ENCODE data around the gene PRKCH.

DNA sequence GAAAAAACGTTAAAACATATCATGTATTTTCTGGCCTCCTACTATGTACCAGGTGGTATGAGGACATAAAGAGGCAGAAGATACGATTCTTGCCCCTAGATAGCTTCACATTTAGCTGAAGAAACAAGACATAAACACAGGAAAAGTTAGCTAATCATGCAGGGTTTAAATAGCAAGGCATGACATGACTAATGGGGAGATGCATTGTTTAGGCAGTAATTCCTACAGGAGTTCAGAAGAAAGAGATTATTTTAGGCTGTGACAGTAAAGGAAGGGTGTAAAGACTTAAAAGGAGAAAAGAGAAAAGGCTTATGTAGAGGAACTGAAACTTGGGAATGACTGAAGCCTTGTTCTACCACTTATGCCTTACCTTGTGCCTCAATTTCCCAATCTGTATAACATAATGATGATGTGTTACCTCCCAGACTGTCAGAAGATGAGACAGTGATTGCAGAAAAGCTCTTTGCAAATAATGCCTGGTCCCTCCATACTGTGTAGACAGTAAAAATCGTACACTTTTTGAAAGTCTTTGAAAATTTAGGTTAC lies 44.4 kb downstream of the PRKCH start:
- TF ChIP-seq, protein P1, sequence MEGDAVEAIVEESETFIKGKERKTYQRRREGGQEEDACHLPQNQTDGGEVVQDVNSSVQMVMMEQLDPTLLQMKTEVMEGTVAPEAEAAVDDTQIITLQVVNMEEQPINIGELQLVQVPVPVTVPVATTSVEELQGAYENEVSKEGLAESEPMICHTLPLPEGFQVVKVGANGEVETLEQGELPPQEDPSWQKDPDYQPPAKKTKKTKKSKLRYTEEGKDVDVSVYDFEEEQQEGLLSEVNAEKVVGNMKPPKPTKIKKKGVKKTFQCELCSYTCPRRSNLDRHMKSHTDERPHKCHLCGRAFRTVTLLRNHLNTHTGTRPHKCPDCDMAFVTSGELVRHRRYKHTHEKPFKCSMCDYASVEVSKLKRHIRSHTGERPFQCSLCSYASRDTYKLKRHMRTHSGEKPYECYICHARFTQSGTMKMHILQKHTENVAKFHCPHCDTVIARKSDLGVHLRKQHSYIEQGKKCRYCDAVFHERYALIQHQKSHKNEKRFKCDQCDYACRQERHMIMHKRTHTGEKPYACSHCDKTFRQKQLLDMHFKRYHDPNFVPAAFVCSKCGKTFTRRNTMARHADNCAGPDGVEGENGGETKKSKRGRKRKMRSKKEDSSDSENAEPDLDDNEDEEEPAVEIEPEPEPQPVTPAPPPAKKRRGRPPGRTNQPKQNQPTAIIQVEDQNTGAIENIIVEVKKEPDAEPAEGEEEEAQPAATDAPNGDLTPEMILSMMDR (IDR thresholded peaks at IDR 0.05) = no peak
- TF ChIP-seq ZFX (IDR thresholded peaks at IDR 0.05; ENCODE audit: borderline replicate concordance) = no peak

Measured in 22Rv1 (cell line).